Right lobe of liver (tissue), 4 donors: ENCODE results near the gene CBX6.

ENCODE experiments used
- CTCF ChIP-seq, 4 donors: fragments of 200-600 bp in 3 of 4; fragments of 450-650 bp in 1 of 4; IDR thresholded peaks; one replicate each; pipeline versions ENCODE4 v1.5.1 to v1.8.0; 2016 to 2022; ENCODE audit warnings: antibody characterized with exemption in 4 of 4, mild to moderate bottlenecking in 2 of 4
- POLR2A ChIP-seq: fragments of 450-650 bp; IDR thresholded peaks from one replicate; pipeline ENCODE4 v1.6.1; 2017; ENCODE audit warnings: antibody characterized with exemption, mild to moderate bottlenecking
- donor health status: DM: no; HTN: no; CAD: no.
- donor health status: DM: no; HTN: no; CAD: no.
- donor health status: DM: no; HTN: yes; CAD: no.

- no peak for TF ChIP-seq CTCF (IDR thresholded peaks at IDR 0.05)
- TF ChIP-seq POLR2A, result no peak
Measured at GRCh38 chr22:38820020-38820419, 52.0 kb downstream of the CBX6 start.
